ENCODE measurements around the gene PCBP3. TPM values are rescaled to one million over a fixed set of nuclear protein-coding genes. Genes with fewer than 3 reads are reported as not detected.

Gene PCBP3
- total and polyA plus RNA-seq, 10 of the 15 experiments (the other 5 are each of a cell fraction or from before 2014, with no cell fraction given), result 0.09 to 1.3 (median 0.46) TPM; not detected in 3

DNA sequence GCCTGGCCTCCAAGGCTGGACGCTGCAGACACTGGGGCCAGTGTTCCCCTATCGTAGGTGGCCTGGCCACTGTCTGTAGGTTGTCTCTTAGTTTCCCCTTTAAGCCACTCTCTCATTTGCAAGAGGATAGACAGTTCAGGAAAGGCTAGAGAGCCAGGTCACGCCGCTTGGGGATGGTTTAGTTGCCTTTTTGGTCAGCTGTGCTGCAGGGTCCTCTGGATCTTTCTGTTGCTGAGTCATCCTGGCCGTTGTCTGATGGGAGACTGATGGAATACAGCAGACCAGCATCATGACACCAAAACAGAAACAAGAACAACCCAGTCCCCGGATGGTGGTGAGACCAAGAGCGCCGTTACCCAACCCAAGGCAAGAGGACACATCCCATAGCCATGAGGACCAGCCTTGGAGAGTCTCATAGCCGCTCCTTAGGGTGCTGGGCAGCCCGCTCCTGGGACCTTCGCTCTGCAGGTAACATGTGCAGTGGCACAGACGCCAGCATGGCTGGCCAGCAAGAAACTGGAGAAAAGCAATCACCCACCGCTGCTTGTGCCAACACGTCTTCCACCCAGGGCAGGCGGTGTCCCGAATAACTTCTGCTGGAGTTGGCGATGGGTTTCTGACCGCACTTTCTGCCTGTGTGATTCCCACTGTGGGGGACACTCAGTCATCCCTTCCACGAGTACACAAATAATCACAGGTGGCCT is 258.9 kb downstream of the PCBP3 start:
- no peaks in the 10 kb centered on the region; a peak in 1 of 4 replicates for H3K27me3 ChIP-seq (replicated peaks in 1 of 2; ENCODE audit: control insufficient read depth in 2 of 2, insufficient read depth in 2 of 2, low read length in 1 of 2)
- BruUV-seq (replicated peaks), result no TSS peak
- WGBS (ENCODE audit: insufficient coverage, insufficient replicate concordance, low lambda C conversion rate, missing lambda C conversion rate), result 54% methylated on average over 19 of the region's 19 CpGs
- H3K36me3 ChIP-seq (ENCODE audit: control insufficient read depth in 2 of 2, insufficient read depth in 2 of 2, low read length in 1 of 2), result no peaks in the 10 kb centered on the region
- in situ Hi-C loops (cut with MboI), result no loop called here
- no peak overlapping the region for H3K9ac ChIP-seq (ENCODE audit: control insufficient read depth, insufficient read depth, low read length)
- no peaks in the 10 kb centered on the region for H3K79me2 ChIP-seq (ENCODE audit: control insufficient read depth, insufficient read depth, low read length)
- ATAC-seq, result no peak
- ChIA-PET SMC1A (ENCODE audit: uncharacterized antibody, unreplicated experiment) (no interaction called here), CTCF (no interaction called here), RAD21 (ENCODE audit: unreplicated experiment) (no interaction called here), POLR2A (no interaction called here)
- no peak for DNase-seq (ENCODE audit: low read depth, low spot score)
- TF ChIP-seq BCL11A (IDR thresholded peaks at IDR 0.05; ENCODE audit: low read depth, low read length), result no peak
- no peak for TF ChIP-seq ETV6 (conservative IDR thresholded peaks at IDR 0.05 in 1 of 2, IDR thresholded peaks at IDR 0.05 in 1 of 2; ENCODE audit: borderline replicate concordance in 1 of 2, low read depth in 1 of 2)
- H3K9me3 ChIP-seq (replicated peaks; ENCODE audit: control insufficient read depth, insufficient read depth, low read length), result no peaks in the 10 kb centered on the region
- H3K4me2 ChIP-seq (ENCODE audit: control insufficient read depth, insufficient read depth), result no peak overlapping the region
- no peaks in the 10 kb centered on the region for H3K4me1 ChIP-seq (ENCODE audit: control insufficient read depth, insufficient read depth, low read length)
- no peak overlapping the region for H3K27ac ChIP-seq (ENCODE audit: control insufficient read depth, insufficient read depth)
- FAIRE-seq, result no peak
- intact Hi-C loops (cut with micrococcal nuclease; ENCODE audit: unreplicated experiment), result no loop called here
- H2AFZ ChIP-seq (ENCODE audit: control insufficient read depth, low read depth, low read length), result no peak overlapping the region
- H4K20me1 ChIP-seq (ENCODE audit: control insufficient read depth, insufficient read depth), result no peaks in the 10 kb centered on the region
- H3K4me3 ChIP-seq, result no peak overlapping the region

DNA sequence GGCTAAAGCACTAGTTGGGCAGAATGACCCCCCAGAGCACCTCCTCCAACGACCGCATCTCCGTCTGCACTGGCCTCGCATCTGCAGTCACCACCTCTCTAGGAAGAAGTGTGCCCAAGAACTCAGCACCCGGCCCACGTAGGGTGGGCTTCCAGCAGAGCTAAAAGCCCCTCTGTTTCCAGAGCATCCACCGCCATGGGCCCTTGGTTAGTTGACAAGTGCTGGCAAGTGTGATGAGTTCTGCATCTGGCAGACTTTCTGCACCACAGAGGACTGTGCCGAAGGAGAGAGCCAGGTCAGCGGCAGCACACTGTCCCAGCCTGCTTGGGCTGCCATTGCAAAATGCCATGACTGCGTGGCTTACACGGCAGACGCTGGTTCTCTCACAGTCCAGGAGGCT is 261.7 kb downstream of the PCBP3 start:
- Histone ChIP-seq H3K9ac (ENCODE audit: control insufficient read depth, insufficient read depth, low read length) (no peak overlapping the region), H3K4me2 (ENCODE audit: control insufficient read depth, insufficient read depth) (no peak overlapping the region), H3K27me3 (replicated peaks in 1 of 2; ENCODE audit: control insufficient read depth in 2 of 2, insufficient read depth in 2 of 2, low read length in 1 of 2) (no peaks in the 10 kb centered on the region; a peak in 1 of 4 replicates), H3K27ac (ENCODE audit: control insufficient read depth, insufficient read depth) (no peak overlapping the region), H3K4me1 (ENCODE audit: control insufficient read depth, insufficient read depth, low read length) (no peaks in the 10 kb centered on the region), H3K79me2 (ENCODE audit: control insufficient read depth, insufficient read depth, low read length) (no peaks in the 10 kb centered on the region), H2AFZ (ENCODE audit: control insufficient read depth, low read depth, low read length) (no peak overlapping the region), H4K20me1 (ENCODE audit: control insufficient read depth, insufficient read depth) (no peaks in the 10 kb centered on the region), H3K36me3 (ENCODE audit: control insufficient read depth in 2 of 2, insufficient read depth in 2 of 2, low read length in 1 of 2) (no peaks in the 10 kb centered on the region), H3K9me3 (replicated peaks; ENCODE audit: control insufficient read depth, insufficient read depth, low read length) (no peaks in the 10 kb centered on the region), H3K4me3 (no peak overlapping the region)
- no peak for FAIRE-seq
- no TSS peak for BruUV-seq (replicated peaks)
- TF ChIP-seq LARP7 (IDR thresholded peaks at IDR 0.05) (no peak), EP300 (IDR thresholded peaks at IDR 0.05; ENCODE audit: borderline replicate concordance in 1 of 2, control insufficient read depth in 1 of 2, low read depth in 2 of 2, low read length in 2 of 2) (no peak), SMC3 (IDR thresholded peaks at IDR 0.05; ENCODE audit: borderline replicate concordance, low read length) (no peak), E2F4 (IDR thresholded peaks at IDR 0.05; ENCODE audit: low read depth, low read length) (no peak)
- TF ChIP-seq, protein P1, sequence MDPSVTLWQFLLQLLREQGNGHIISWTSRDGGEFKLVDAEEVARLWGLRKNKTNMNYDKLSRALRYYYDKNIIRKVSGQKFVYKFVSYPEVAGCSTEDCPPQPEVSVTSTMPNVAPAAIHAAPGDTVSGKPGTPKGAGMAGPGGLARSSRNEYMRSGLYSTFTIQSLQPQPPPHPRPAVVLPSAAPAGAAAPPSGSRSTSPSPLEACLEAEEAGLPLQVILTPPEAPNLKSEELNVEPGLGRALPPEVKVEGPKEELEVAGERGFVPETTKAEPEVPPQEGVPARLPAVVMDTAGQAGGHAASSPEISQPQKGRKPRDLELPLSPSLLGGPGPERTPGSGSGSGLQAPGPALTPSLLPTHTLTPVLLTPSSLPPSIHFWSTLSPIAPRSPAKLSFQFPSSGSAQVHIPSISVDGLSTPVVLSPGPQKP (IDR thresholded peaks at IDR 0.05; ENCODE audit: low read depth, low read length), result no peak
- intact Hi-C loops (cut with micrococcal nuclease; ENCODE audit: unreplicated experiment) (no loop called here), in situ Hi-C loops (cut with MboI) (no loop called here)
- POLR2A ChIA-PET, result no interaction called here
- ATAC-seq, result no peak
- no peak for DNase-seq (ENCODE audit: low read depth, low spot score)
- WGBS (ENCODE audit: insufficient coverage, insufficient replicate concordance, low lambda C conversion rate, missing lambda C conversion rate), result 58% methylated on average over 12 of the region's 12 CpGs
- CTCF ChIA-PET, result no interaction called here
- RAD21 ChIA-PET (ENCODE audit: unreplicated experiment), result no interaction called here
- SMC1A ChIA-PET (ENCODE audit: uncharacterized antibody, unreplicated experiment), result no interaction called here

All from GM12878 (cell line).